Smooth muscle cell (in vitro differentiated cells): ENCODE measurements around the gene IGSF5. TPM values are rescaled to one million over a fixed set of nuclear protein-coding genes. Genes with fewer than 3 reads are reported as not detected.

Source experiments
- DNase-seq: peaks from one replicate; lab custom pipeline; 2025; ENCODE audit not compliant: unreplicated experiment; lab: John Stamatoyannopoulos, UW
- H2AFZ ChIP-seq: fragments of 200-600 bp; sonication (generic); 2 replicates; pipeline ENCODE4 v1.6.0; 2016; ENCODE audit warnings: antibody characterized with exemption, low read depth, mild to moderate bottlenecking
- H3F3A ChIP-seq: fragments of 200-600 bp; sonication (generic); 2 replicates; pipeline ENCODE4 v1.6.0; 2017; ENCODE audit warnings: antibody characterized with exemption, low read depth
- H3K27ac ChIP-seq: fragments of 200-600 bp; sonication (generic); 2 replicates; pipeline ENCODE4 v1.5.1; 2016; ENCODE audit warnings: low read depth, mild to moderate bottlenecking
- H3K27me3 ChIP-seq: fragments of 200-600 bp; sonication (generic); 2 replicates; pipeline ENCODE4 v1.6.1; 2016; ENCODE audit warnings: low read depth, mild to moderate bottlenecking
- H3K36me3 ChIP-seq: fragments of 200-600 bp; sonication (generic); 2 replicates; pipeline ENCODE4 v1.5.1; 2016; ENCODE audit warnings: low read depth
- H3K4me1 ChIP-seq: fragments of 200-600 bp; sonication (generic); 2 replicates; pipeline ENCODE4 v1.5.1; 2016; ENCODE audit warnings: low read depth
- H3K4me2 ChIP-seq: fragments of 200-600 bp; sonication (generic); 2 replicates; pipeline ENCODE4 v1.6.0; 2016; ENCODE audit warnings: mild to moderate bottlenecking
- H3K4me3 ChIP-seq: fragments of 200-600 bp; sonication (generic); 2 replicates; pipeline ENCODE4 v1.5.1; 2016; ENCODE audit warnings: mild to moderate bottlenecking
- H3K79me2 ChIP-seq: fragments of 200-600 bp; sonication (generic); 2 replicates; pipeline ENCODE4 v1.6.0; 2016; ENCODE audit warnings: low read depth, mild to moderate bottlenecking
- H3K9ac ChIP-seq: fragments of 200-600 bp; sonication (generic); 2 replicates; pipeline ENCODE4 v1.6.0; 2016; ENCODE audit warnings: low read depth
- H3K9me3 ChIP-seq: fragments of 200-600 bp; sonication (generic); replicated peaks from 2 replicates; pipeline ENCODE4 v1.5.1; 2016; ENCODE audit warnings: low read depth
- H4K20me1 ChIP-seq: fragments of 200-600 bp; sonication (generic); 2 replicates; pipeline ENCODE4 v1.6.0; 2016; ENCODE audit warnings: low read depth
- WGBS: methylation state at CpG from one replicate; pipeline ENCODE4 v1.1.7; 2016; ENCODE audit warnings: low lambda C conversion rate; 5-methylcytosine and 5-hydroxymethylcytosine counted together
- polyA plus RNA-seq: library from polyadenylated mRNA; unstranded; fragments of >200 nt; fragmentation: Nextera tagmentation; extraction: Ambion mirVana; gene quantifications from 2 replicates; pipeline ENCODE4 v1.2.1, GENCODE V29; 2016
- total RNA-seq: library from RNA; depleted of rRNA; stranded (reverse); fragments of >200 nt; gene quantifications from 2 replicates; pipeline ENCODE4 v1.2.3, GENCODE V29; 2014
- TF ChIP-seq, protein P1 (sequence below): fragments of 200-600 bp; sonication (generic); IDR thresholded peaks from 2 replicates; pipeline ENCODE4 v1.5.1; 2017; ENCODE audit warnings: borderline replicate concordance, mild to moderate bottlenecking, antibody characterized with exemption; ENCODE audit not compliant: insufficient read depth, poor library complexity, severe bottlenecking

The IGSF5 gene
- total and polyA plus RNA-seq, 2 experiments from 2014 or later: 0.30 to 0.63 TPM

- no peaks in the 10 kb centered on the region for H3F3A ChIP-seq
- TF ChIP-seq, protein P1, sequence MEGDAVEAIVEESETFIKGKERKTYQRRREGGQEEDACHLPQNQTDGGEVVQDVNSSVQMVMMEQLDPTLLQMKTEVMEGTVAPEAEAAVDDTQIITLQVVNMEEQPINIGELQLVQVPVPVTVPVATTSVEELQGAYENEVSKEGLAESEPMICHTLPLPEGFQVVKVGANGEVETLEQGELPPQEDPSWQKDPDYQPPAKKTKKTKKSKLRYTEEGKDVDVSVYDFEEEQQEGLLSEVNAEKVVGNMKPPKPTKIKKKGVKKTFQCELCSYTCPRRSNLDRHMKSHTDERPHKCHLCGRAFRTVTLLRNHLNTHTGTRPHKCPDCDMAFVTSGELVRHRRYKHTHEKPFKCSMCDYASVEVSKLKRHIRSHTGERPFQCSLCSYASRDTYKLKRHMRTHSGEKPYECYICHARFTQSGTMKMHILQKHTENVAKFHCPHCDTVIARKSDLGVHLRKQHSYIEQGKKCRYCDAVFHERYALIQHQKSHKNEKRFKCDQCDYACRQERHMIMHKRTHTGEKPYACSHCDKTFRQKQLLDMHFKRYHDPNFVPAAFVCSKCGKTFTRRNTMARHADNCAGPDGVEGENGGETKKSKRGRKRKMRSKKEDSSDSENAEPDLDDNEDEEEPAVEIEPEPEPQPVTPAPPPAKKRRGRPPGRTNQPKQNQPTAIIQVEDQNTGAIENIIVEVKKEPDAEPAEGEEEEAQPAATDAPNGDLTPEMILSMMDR: no peak
- no peak for DNase-seq
- H3K27me3 ChIP-seq: no peaks in the 10 kb centered on the region
- H3K4me3 ChIP-seq: no peak overlapping the region
- H3K36me3 ChIP-seq: no peaks in the 10 kb centered on the region
- no peak overlapping the region for H2AFZ ChIP-seq
- H3K9me3 ChIP-seq: no peaks in the 10 kb centered on the region
- H3K79me2 ChIP-seq: no peaks in the 10 kb centered on the region
- 87% methylated on average over 22 of the region's 22 CpGs for WGBS
- peaks cover 3% of the 10 kb centered on the region for H3K4me1 ChIP-seq
- no peak overlapping the region for H3K27ac ChIP-seq
- H4K20me1 ChIP-seq: no peaks in the 10 kb centered on the region
- H3K4me2 ChIP-seq: no peak overlapping the region
- no peak overlapping the region for H3K9ac ChIP-seq
These were observed 95.6 kb downstream of the IGSF5 start for GRCh38 chr21:39840373-39841097.

GRCh38 chr21:39842741-39843459 is 97.9 kb downstream of the IGSF5 start:
- TF ChIP-seq, protein P1: no peak

GRCh38 chr21:39843483-39843882 is 98.5 kb downstream of the IGSF5 start:
- H3K27ac ChIP-seq: peak overlapping the region; percentile 44

More at GRCh38 chr21:39842741-39843459, 97.9 kb downstream of the IGSF5 start:
- Histone ChIP-seq H3K4me1 (peaks cover 7% of the 10 kb centered on the region), H3F3A (no peaks in the 10 kb centered on the region), H3K4me3 (no peak overlapping the region), H3K27ac (peak overlapping the region; percentile 44), H3K4me2 (peak overlapping the region; percentile 20), H2AFZ (no peak overlapping the region), H4K20me1 (no peaks in the 10 kb centered on the region), H3K79me2 (no peaks in the 10 kb centered on the region), H3K27me3 (no peaks in the 10 kb centered on the region), H3K9me3 (no peaks in the 10 kb centered on the region), H3K9ac (no peak overlapping the region), H3K36me3 (no peaks in the 10 kb centered on the region)
- 74% methylated on average over 14 of the region's 14 CpGs for WGBS
- DNase-seq: no peak

More at GRCh38 chr21:39843483-39843882, 98.5 kb downstream of the IGSF5 start:
- no peaks in the 10 kb centered on the region for H3K36me3 ChIP-seq
- H3K79me2 ChIP-seq: no peaks in the 10 kb centered on the region
- no peaks in the 10 kb centered on the region for H3K9me3 ChIP-seq
- H3K4me1 ChIP-seq: peaks cover 7% of the 10 kb centered on the region
- no peak overlapping the region for H3K9ac ChIP-seq
- no peaks in the 10 kb centered on the region for H3F3A ChIP-seq
- H3K27me3 ChIP-seq: no peaks in the 10 kb centered on the region
- WGBS: 90% methylated on average over 4 of the region's 4 CpGs
- TF ChIP-seq, protein P1: no peak
- no peak overlapping the region for H3K4me3 ChIP-seq
- no peak overlapping the region for H2AFZ ChIP-seq
- H4K20me1 ChIP-seq: no peaks in the 10 kb centered on the region
- no peak for DNase-seq
- H3K4me2 ChIP-seq: no peak overlapping the region
